A549 (cell line): ENCODE results near the gene MMP17.

Experiments
- CEBPB ChIP-seq, 2 experiments: fragments of >200 bp in 1 of 2; sonication (Bioruptor Twin) in 1 of 2; formaldehyde crosslinking in 1 of 2; IDR thresholded peaks; 2 replicates each; pipeline ENCODE4 v1.6.1; 2012 to 2016
- POLR2A ChIP-seq: IDR thresholded peaks from 2 replicates; pipeline ENCODE4 v1.6.1; 2012; ENCODE audit warnings: mild to moderate bottlenecking, low read length
- TF ChIP-seq, protein P1 (sequence below): fragments of 250-450 bp; sonication (Bioruptor Pico); IDR thresholded peaks from 2 replicates; pipeline ENCODE4 v1.5.0; 2021; ENCODE audit warnings: mild to moderate bottlenecking, moderate library complexity, borderline replicate concordance

DNA sequence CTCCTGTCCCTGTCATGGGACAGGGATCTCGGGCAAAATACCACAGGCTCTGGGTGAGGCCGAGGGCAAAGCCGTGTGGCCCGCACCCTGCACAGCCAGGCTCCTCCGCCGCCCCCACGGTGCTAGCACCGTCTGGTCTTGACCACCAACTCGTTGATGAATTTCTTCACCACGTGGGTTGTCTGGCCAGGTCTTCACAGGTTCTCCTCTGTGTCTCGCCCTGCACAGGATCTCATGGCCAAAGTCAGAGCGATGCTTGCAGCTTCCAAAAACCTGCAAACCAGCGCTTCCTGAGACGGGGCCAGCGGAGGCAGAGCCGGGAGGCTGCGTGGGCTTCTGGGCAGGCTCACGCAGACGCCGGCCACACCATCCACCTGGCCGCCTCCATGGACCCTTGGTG is 29.0 kb upstream of the MMP17 start:
- TF ChIP-seq CEBPB (IDR thresholded peaks at IDR 0.05), result no peak
- TF ChIP-seq, protein P1, sequence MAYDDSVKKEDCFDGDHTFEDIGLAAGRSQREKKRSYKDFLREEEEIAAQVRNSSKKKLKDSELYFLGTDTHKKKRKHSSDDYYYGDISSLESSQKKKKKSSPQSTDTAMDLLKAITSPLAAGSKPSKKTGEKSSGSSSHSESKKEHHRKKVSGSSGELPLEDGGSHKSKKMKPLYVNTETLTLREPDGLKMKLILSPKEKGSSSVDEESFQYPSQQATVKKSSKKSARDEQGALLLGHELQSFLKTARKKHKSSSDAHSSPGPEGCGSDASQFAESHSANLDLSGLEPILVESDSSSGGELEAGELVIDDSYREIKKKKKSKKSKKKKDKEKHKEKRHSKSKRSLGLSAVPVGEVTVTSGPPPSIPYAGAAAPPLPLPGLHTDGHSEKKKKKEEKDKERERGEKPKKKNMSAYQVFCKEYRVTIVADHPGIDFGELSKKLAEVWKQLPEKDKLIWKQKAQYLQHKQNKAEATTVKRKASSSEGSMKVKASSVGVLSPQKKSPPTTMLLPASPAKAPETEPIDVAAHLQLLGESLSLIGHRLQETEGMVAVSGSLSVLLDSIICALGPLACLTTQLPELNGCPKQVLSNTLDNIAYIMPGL (CRISPR knock-in tag), result no peak
- TF ChIP-seq POLR2A, result no peak
